ENCODE results near the gene EYA3. TPM values are rescaled to one million over a fixed set of nuclear protein-coding genes. Genes with fewer than 3 reads are reported as not detected.

The EYA3 gene
- total and polyA plus RNA-seq, 2 of the 8 experiments (the other 6 are each of a cell fraction or from before 2014, with no cell fraction given), result 15.0 to 33.9 TPM

- TF ChIP-seq EP300 (IDR thresholded peaks at IDR 0.05; ENCODE audit: borderline replicate concordance in 1 of 2, low read depth in 2 of 2, low read length in 2 of 2), result no peak
- TF ChIP-seq KDM1A (IDR thresholded peaks at IDR 0.05; ENCODE audit: borderline replicate concordance, low read length), result no peak
- no peak for TF ChIP-seq SUZ12 (IDR thresholded peaks at IDR 0.05; ENCODE audit: low read length)
These were observed 51.2 kb downstream of the EYA3 start (continued) for GRCh38 chr1:28037206-28037605.

Data from H1 (cell line).